DOHH2 (cell line): Measurements from ENCODE around the gene RGS19.

Experiments used
- H3F3A ChIP-seq: fragments of 200-600 bp; sonication (generic), shearing (Covaris generic); 2 replicates; pipeline ENCODE4 v1.6.0; 2016; ENCODE audit warnings: antibody characterized with exemption, mild to moderate bottlenecking; ENCODE audit not compliant: control insufficient read depth, insufficient read depth
- H3K27ac ChIP-seq: fragments of 200-600 bp; sonication (generic); 2 replicates; pipeline ENCODE4 v1.5.1; 2014; ENCODE audit warnings: low read depth, mild to moderate bottlenecking, low read length, moderate library complexity
- H3K27me3 ChIP-seq: fragments of 200-600 bp; sonication (generic); 2 replicates; pipeline ENCODE4 v1.6.1; 2014; ENCODE audit warnings: mild to moderate bottlenecking, low read length, mixed read lengths; ENCODE audit not compliant: control insufficient read depth
- H3K36me3 ChIP-seq: fragments of 200-600 bp; sonication (generic); 2 replicates; pipeline ENCODE4 v1.6.1; 2014; ENCODE audit warnings: mild to moderate bottlenecking, low read length, moderate library complexity, mixed read lengths; ENCODE audit not compliant: control insufficient read depth
- H3K4me1 ChIP-seq: fragments of 200-600 bp; sonication (generic); 2 replicates; pipeline ENCODE4 v1.6.1; 2014; ENCODE audit warnings: mild to moderate bottlenecking, low read length, mixed read lengths; ENCODE audit not compliant: control insufficient read depth
- H3K4me2 ChIP-seq: fragments of 200-600 bp; sonication (generic); 2 replicates; pipeline ENCODE4 v1.6.0; 2014; ENCODE audit warnings: mild to moderate bottlenecking, low read length, moderate library complexity
- H3K4me3 ChIP-seq: fragments of 200-600 bp; sonication (generic); 2 replicates; pipeline ENCODE4 v1.5.1; 2014; ENCODE audit warnings: mild to moderate bottlenecking, low read length, mixed read lengths
- H3K79me2 ChIP-seq: fragments of 200-600 bp; sonication (generic); 2 replicates; pipeline ENCODE4 v1.6.1; 2014; ENCODE audit warnings: mild to moderate bottlenecking, low read length, mixed read lengths; ENCODE audit not compliant: control insufficient read depth
- H3K9me2 ChIP-seq: fragments of 200-600 bp; sonication (generic); replicated peaks from 2 replicates; pipeline ENCODE4 v1.6.1; 2014; ENCODE audit warnings: mild to moderate bottlenecking, low read length, mixed read lengths; ENCODE audit not compliant: control insufficient read depth
- H3K9me3 ChIP-seq: fragments of 200-600 bp; sonication (generic); 2 replicates; pipeline ENCODE4 v1.6.1; 2014; ENCODE audit warnings: antibody characterized with exemption, low read length, mixed read lengths; ENCODE audit not compliant: control insufficient read depth, insufficient read depth
- H4K20me1 ChIP-seq: fragments of 200-600 bp; sonication (generic); 2 replicates; pipeline ENCODE4 v1.6.0; 2014; ENCODE audit warnings: low read depth, mild to moderate bottlenecking, antibody characterized with exemption, low read length, moderate library complexity; ENCODE audit not compliant: control insufficient read depth, insufficient read depth
- EZH2phosphoT487 ChIP-seq: fragments of 200-600 bp; sonication (generic); IDR thresholded peaks from 2 replicates; pipeline ENCODE4 v1.6.1; 2017; ENCODE audit warnings: borderline replicate concordance, mild to moderate bottlenecking, antibody characterized with exemption, low read length, moderate library complexity, mixed read lengths
- TF ChIP-seq, protein P1 (sequence below): fragments of 200-600 bp; sonication (generic); IDR thresholded peaks from one replicate; pipeline ENCODE4 v1.5.1; 2014; ENCODE audit warnings: antibody characterized with exemption, mild to moderate bottlenecking, low read depth, low read length; ENCODE audit not compliant: poor library complexity, severe bottlenecking

RGS19 gene

DNA sequence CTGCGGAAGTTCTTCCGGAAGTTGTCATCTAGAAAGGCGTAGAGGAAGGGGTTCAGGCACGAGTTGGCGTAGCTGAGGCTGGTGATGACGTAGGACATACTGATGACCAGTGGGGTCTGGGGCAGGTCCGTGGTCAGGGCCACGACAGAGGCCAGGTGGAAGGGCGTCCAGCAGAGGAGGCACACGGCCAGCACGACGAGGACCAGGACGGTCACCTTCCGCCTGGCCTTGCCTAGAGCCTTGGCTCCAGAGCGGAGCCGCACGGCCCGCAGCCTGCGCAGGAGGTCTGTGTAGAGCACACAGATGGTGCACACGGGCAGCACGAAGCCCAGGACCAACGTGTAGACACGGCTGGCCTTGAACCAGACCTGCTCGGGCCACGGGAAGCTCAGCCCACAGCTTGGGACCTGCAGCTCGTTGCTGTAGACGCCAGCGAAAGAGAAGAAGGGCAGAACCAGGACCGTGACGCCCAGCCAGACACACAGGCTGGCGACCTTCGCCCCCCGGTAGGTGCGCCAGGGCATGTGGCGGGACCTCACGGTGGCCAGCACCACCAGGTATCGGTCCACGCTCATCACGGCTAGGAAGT lies 26.6 kb upstream of the RGS19 start:
- Histone ChIP-seq H3K9me3 (no peaks in the 10 kb centered on the region), H3F3A (0 out of 2 replicates have a peak, but pooled peaks cover 1% of the 10 kb centered on the region), H3K36me3 (no peaks in the 10 kb centered on the region), H3K27ac (no peak overlapping the region), H3K4me3 (no peak overlapping the region), H3K9me2 (no peaks in the 10 kb centered on the region), H3K27me3 (peaks cover 24% of the 10 kb centered on the region), H3K4me2 (no peak overlapping the region), H3K79me2 (no peaks in the 10 kb centered on the region), H4K20me1 (0 out of 2 replicates have a peak, but pooled peaks cover 4% of the 10 kb centered on the region), H3K4me1 (peaks cover 38% of the 10 kb centered on the region)
- TF ChIP-seq EZH2phosphoT487: no peak
- TF ChIP-seq, protein P1, sequence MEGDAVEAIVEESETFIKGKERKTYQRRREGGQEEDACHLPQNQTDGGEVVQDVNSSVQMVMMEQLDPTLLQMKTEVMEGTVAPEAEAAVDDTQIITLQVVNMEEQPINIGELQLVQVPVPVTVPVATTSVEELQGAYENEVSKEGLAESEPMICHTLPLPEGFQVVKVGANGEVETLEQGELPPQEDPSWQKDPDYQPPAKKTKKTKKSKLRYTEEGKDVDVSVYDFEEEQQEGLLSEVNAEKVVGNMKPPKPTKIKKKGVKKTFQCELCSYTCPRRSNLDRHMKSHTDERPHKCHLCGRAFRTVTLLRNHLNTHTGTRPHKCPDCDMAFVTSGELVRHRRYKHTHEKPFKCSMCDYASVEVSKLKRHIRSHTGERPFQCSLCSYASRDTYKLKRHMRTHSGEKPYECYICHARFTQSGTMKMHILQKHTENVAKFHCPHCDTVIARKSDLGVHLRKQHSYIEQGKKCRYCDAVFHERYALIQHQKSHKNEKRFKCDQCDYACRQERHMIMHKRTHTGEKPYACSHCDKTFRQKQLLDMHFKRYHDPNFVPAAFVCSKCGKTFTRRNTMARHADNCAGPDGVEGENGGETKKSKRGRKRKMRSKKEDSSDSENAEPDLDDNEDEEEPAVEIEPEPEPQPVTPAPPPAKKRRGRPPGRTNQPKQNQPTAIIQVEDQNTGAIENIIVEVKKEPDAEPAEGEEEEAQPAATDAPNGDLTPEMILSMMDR: no peak

DNA sequence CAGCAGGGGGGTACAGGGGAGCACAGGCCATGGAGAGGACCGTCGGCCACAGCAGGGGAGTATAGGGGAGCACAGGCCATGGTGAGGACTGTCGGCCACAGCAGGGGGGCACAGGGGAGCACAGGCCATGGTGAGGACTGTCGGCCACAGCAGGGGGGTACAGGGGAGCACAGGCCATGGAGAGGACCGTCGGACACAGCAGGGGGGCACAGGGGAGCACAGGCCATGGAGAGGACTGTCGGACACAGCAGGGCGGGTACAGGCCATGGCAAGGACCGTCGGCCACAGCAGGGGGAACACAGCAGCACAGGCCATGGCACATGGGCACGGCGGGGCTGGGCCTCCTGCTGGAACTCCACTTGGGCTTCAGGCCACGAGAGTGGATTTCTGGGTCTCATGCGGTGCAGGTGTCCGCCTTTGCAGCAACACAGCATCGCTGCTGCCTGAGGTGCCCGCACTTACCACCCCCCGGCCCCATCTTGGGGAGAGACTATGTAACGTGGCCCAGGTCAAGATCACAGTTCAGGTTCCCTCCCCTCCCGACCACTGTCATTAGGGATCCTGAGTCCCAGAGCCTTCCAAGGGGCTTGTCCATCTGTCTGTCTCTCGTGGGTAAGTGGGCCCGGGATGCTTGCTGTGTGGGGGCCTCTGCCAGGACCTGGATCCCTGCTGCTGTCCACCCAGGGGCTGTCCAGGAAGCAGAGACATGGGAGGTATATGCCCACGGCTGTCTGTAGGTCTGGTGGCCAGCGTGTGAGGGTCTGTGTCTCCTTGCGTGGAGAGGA lies 25.5 kb upstream of the RGS19 start:
- Histone ChIP-seq H3K36me3 (no peaks in the 10 kb centered on the region), H3K9me2 (no peaks in the 10 kb centered on the region), H4K20me1 (0 out of 2 replicates have a peak, but pooled peaks cover 4% of the 10 kb centered on the region), H3F3A (peaks cover 5% of the 10 kb centered on the region; the same call in 1 of the 2 replicates), H3K4me1 (peaks cover 48% of the 10 kb centered on the region), H3K27ac (no peak overlapping the region), H3K4me2 (no peak overlapping the region), H3K4me3 (no peak overlapping the region), H3K9me3 (no peaks in the 10 kb centered on the region), H3K27me3 (peaks cover 21% of the 10 kb centered on the region), H3K79me2 (no peaks in the 10 kb centered on the region)
- TF ChIP-seq, protein P1: no peak
- no peak for TF ChIP-seq EZH2phosphoT487

DNA sequence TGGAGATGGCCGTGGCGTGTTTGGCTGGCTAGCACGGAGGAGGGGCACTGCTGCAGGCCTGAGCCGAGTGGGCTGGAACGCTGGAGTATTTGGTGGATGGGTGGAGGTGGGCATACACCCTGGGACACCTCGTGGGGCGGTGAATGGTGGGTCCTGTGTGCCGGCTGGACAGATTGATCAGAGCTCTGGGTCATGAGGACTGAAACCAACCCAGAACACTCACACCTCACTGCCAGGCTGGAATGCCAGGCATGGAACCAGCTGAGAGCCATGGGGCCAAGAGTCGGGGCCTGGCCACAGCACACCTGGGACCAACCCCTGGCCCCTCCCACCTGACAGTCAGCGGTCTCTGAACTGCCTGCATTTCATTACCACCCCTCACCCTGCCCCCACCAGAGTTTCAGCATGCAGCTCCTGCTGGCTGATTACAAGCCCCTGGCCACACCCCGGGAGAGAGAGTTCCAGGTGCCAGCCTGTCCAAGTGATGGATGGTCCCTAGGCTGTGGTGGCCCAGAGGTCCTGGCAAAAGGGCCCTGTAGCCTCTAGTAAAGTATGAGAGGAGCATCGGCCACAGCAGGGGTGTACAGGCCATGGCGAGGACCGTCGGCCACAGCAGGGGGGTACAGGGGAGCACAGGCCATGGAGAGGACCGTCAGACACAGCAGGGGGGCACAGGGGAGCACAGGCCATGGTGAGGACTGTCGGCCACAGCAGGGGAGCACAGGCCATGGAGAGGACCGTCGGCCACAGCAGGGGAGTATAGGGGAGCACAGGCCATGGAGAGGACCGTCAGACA lies 24.8 kb upstream of the RGS19 start:
- H3K4me3 ChIP-seq: no peak overlapping the region
- H3F3A ChIP-seq: peaks cover 5% of the 10 kb centered on the region; the same call in 1 of the 2 replicates
- no peak overlapping the region for H3K4me2 ChIP-seq
- H3K79me2 ChIP-seq: no peaks in the 10 kb centered on the region
- H3K9me3 ChIP-seq: no peaks in the 10 kb centered on the region
- TF ChIP-seq, protein P1: no peak
- TF ChIP-seq EZH2phosphoT487: no peak
- peaks cover 56% of the 10 kb centered on the region for H3K4me1 ChIP-seq
- peaks cover 21% of the 10 kb centered on the region for H3K27me3 ChIP-seq
- H4K20me1 ChIP-seq: 0 out of 2 replicates have a peak, but pooled peaks cover 4% of the 10 kb centered on the region
- no peak overlapping the region for H3K27ac ChIP-seq
- no peaks in the 10 kb centered on the region for H3K9me2 ChIP-seq
- no peaks in the 10 kb centered on the region for H3K36me3 ChIP-seq
